Body of pancreas (tissue), 4 donors: ENCODE measurements around the gene COL4A2. TPM values are rescaled to one million over a fixed set of nuclear protein-coding genes. Genes with fewer than 3 reads are reported as not detected.

Source experiments
- ATAC-seq: fragments of 150-250 bp; one replicate; pipeline ENCODE4 v1.9.1; 2016
- DNase-seq, 4 donors: peaks; one replicate each; pipeline ENCODE4 v3.0.0-alpha.2; 2019
- H3K27ac ChIP-seq, 4 donors: fragments of 200-600 bp; sonication (generic); 1 replicate in 3 of 4; 2 replicates in 1 of 4; pipeline versions ENCODE4 v1.5.1 to v1.6.1; 2016 to 2019; ENCODE audit warnings: mild to moderate bottlenecking in 1 of 4, mixed read lengths in 1 of 4, moderate library complexity in 1 of 4
- H3K27me3 ChIP-seq, 2 donors: fragments of 200-600 bp; sonication (generic); one replicate each; pipeline ENCODE4 v1.6.0; 2016; ENCODE audit warnings: mild to moderate bottlenecking in 1 of 2
- H3K36me3 ChIP-seq, 2 donors: fragments of 200-600 bp; sonication (generic); replicated peaks in 1 of 2; 2 replicates each; pipeline ENCODE4 v1.5.1; 2016; ENCODE audit warnings: low read depth in 2 of 2; ENCODE audit not compliant: insufficient read depth in 1 of 2
- H3K4me1 ChIP-seq: fragments of 200-600 bp; sonication (generic); one replicate; pipeline ENCODE4 v1.6.0; 2016
- H3K4me3 ChIP-seq, 2 donors: fragments of 200-600 bp; sonication (generic); 1 replicate in 1 of 2; 2 replicates in 1 of 2; pipeline ENCODE4 v1.5.1; 2016 to 2019
- H3K9me3 ChIP-seq, 3 donors: fragments of 200-600 bp; sonication (generic); 1 replicate in 2 of 3; 2 replicates in 1 of 3; pipeline ENCODE4 v1.5.1; 2016
- POLR2A ChIP-seq, 3 donors: fragments of 450-650 bp; IDR thresholded peaks; one replicate each; pipeline ENCODE4 v1.6.1; 2016; ENCODE audit warnings: antibody characterized with exemption in 3 of 3, mild to moderate bottlenecking in 2 of 3
- WGBS, 2 donors: methylation state at CpG; one replicate each; pipeline ENCODE4 v1.1.5; 2017; 5-methylcytosine and 5-hydroxymethylcytosine counted together
- intact Hi-C: fragments of 100-400 bp; cut with DNase I; formaldehyde crosslinking; loops from one replicate; pipeline ENCODE4 v1.15.1; 2023
- total RNA-seq, 2 donors: library from RNA; depleted of rRNA; stranded (reverse); fragments of >200 nt; gene quantifications; one replicate each; pipeline ENCODE4 v1.1.0, GENCODE V29; 2016
- TF ChIP-seq, protein P1 (sequence below), 7 experiments: fragments of 450-650 bp in 4 of 7; fragments of 200-600 bp in 3 of 7; sonication (generic) in 3 of 7; IDR thresholded peaks; one replicate each; pipeline ENCODE4 v1.5.1; 2016 to 2019; ENCODE audit warnings: antibody characterized with exemption in 7 of 7

COL4A2 gene
- total RNA-seq, 2 donors from 2014 or later = 69.3 to 230 TPM

DNA sequence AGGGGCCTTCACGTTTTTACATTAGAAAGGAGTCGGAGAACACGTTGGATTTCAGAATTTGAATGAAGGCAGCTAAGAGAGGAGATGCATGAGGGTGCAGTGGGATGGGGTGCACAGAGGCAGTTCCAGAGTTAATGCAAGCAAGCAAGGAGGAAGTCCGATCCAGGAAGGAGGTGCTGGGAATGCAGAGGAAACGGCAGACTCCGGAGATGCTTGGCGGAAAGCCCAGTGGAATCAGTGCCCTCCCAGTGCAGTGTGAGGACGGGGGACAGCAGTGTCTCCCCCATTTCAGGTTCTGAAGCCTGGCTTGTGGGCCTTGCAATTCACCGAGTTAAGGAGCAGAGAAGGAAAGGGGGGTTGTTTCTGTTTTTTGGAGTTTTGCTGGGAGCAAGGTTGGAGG, 100.4 kb downstream of the COL4A2 start:
- intact Hi-C loops = loop anchor here (5.0 kb wide), 1 partner anchor 180 kb away; no protein-coding TSS in a partner anchor
- no peaks in the 10 kb centered on the region for H3K9me3 ChIP-seq
- H3K27ac ChIP-seq = peak overlapping the region in 2 of 4 donors; percentile 29 to 40
- TF ChIP-seq POLR2A (IDR thresholded peaks at IDR 0.05) = no peak
- TF ChIP-seq, protein P1, sequence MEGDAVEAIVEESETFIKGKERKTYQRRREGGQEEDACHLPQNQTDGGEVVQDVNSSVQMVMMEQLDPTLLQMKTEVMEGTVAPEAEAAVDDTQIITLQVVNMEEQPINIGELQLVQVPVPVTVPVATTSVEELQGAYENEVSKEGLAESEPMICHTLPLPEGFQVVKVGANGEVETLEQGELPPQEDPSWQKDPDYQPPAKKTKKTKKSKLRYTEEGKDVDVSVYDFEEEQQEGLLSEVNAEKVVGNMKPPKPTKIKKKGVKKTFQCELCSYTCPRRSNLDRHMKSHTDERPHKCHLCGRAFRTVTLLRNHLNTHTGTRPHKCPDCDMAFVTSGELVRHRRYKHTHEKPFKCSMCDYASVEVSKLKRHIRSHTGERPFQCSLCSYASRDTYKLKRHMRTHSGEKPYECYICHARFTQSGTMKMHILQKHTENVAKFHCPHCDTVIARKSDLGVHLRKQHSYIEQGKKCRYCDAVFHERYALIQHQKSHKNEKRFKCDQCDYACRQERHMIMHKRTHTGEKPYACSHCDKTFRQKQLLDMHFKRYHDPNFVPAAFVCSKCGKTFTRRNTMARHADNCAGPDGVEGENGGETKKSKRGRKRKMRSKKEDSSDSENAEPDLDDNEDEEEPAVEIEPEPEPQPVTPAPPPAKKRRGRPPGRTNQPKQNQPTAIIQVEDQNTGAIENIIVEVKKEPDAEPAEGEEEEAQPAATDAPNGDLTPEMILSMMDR (IDR thresholded peaks at IDR 0.05) = no peak
- 31 to 33% methylated on average over 9 of the region's 9 CpGs for WGBS, 2 donors
- H3K27me3 ChIP-seq = no peaks in the 10 kb centered on the region
- H3K4me3 ChIP-seq = no peak overlapping the region
- ATAC-seq (no peak), DNase-seq (no peak)
- no peaks in the 10 kb centered on the region for H3K36me3 ChIP-seq
- peaks cover 15% of the 10 kb centered on the region for H3K4me1 ChIP-seq

DNA sequence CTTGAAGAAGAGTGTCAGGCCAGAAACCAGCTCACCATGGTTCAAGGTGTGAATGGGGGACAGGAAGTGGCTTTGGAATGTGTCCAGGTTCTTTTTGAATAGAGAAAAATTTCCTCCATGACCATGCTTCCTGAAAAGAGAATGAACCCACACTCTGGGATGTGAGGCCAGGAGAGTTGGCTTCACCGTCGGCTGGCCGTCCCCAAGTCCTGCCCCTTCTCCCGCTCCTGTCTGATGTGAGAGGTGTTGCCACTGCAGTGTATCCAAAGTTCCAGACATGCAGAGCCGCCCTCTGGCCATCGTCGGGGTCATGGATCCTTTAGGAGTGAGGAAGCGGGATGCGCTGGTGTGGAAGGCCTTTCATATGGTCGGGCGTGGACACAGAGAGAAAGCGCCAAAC, 101.2 kb downstream of the COL4A2 start:
- intact Hi-C loops = loop anchor here (5.0 kb wide), 1 partner anchor 181 kb away; no protein-coding TSS in a partner anchor
- Histone ChIP-seq H3K36me3 (no peaks in the 10 kb centered on the region), H3K4me1 (peaks cover 20% of the 10 kb centered on the region), H3K9me3 (no peaks in the 10 kb centered on the region), H3K27me3 (no peaks in the 10 kb centered on the region), H3K27ac (peak overlapping the region in 2 of 4 donors; percentile 29 to 40), H3K4me3 (no peak overlapping the region)
- DNase-seq (no peak), ATAC-seq (no peak)
- 77 to 80% methylated on average over 12 of the region's 12 CpGs for WGBS, 2 donors
- TF ChIP-seq, protein P1 (IDR thresholded peaks at IDR 0.05) = no peak
- no peak for TF ChIP-seq POLR2A (IDR thresholded peaks at IDR 0.05)

DNA sequence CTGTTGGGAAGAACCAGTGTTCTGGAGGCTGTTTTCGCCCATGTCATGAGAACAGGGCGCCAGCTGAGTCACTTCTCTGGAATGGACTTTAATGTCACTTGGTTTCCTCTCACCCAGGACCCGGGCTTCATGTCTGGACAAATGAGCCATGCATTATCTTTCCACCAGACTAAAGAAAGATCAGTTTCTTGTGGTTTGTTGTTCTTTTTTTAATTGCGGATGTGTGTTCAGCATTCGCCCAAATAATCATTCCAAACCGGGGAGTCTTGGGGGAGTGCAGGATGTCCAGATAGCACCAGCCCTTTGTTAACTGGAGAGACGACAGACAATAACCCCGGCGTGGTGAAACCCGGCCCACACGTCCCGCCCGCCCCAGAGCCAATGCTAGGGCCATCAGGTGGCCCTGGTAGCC, 102.5 kb downstream of the COL4A2 start:
- 40 to 69% methylated on average over 13 of the region's 13 CpGs for WGBS, 2 donors
- H3K4me3 ChIP-seq = no peak overlapping the region
- no peaks in the 10 kb centered on the region for H3K36me3 ChIP-seq
- intact Hi-C loops = loop anchor here (5.0 kb wide), 1 partner anchor 182 kb away; no protein-coding TSS in a partner anchor
- TF ChIP-seq POLR2A (IDR thresholded peaks at IDR 0.05) = no peak
- TF ChIP-seq, protein P1 (IDR thresholded peaks at IDR 0.05) = no peak
- ATAC-seq (peak; percentile 5), DNase-seq (no peak)
- H3K9me3 ChIP-seq = no peaks in the 10 kb centered on the region
- H3K27ac ChIP-seq = peak overlapping the region in 2 of 4 donors; percentile 16 to 55
- no peaks in the 10 kb centered on the region for H3K27me3 ChIP-seq
- peaks cover 20% of the 10 kb centered on the region for H3K4me1 ChIP-seq

DNA sequence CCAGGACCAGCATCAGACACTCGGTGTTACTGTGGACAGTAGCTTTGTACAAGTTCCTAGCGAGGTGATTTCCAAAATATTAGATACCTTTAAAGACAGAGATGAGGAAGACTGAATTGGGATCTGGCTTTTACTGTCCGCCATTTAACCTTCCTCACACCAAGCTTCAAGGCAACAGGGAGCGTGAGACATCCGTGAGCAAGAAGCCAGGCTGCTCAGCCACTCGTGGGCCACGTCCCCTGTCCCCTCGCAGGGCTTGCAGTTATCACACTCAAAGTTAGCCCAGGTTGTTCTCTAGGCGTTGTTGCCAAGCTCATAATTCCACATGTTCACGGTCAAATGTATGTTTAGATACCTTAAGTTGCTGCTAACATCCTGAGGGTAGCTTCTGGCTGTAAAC, 102.9 kb downstream of the COL4A2 start:
- no peak for DNase-seq
- no peaks in the 10 kb centered on the region for H3K27me3 ChIP-seq
- H3K4me1 ChIP-seq = peaks cover 20% of the 10 kb centered on the region
- H3K27ac ChIP-seq = peak overlapping the region in 2 of 4 donors; percentile 16 to 55
- WGBS, 2 donors = 69 to 71% methylated on average over 10 of the region's 10 CpGs
- TF ChIP-seq POLR2A (IDR thresholded peaks at IDR 0.05) = no peak
- TF ChIP-seq, protein P1 (IDR thresholded peaks at IDR 0.05) = no peak
- intact Hi-C loops = loop anchor here (5.0 kb wide), 1 partner anchor 183 kb away; no protein-coding TSS in a partner anchor
- no peak for ATAC-seq
- H3K4me3 ChIP-seq = no peak overlapping the region
- no peaks in the 10 kb centered on the region for H3K36me3 ChIP-seq
- no peaks in the 10 kb centered on the region for H3K9me3 ChIP-seq
